ENCODE measurements around the gene DRAM1. TPM values are rescaled to one million over a fixed set of nuclear protein-coding genes. Genes with fewer than 3 reads are reported as not detected.

The DRAM1 gene
- total RNA-seq, 1 donor from 2014 or later, result 23.6 TPM

Other genes with a start within 250 kb of the DRAM1 start
- 20.5 and 42.7 TPM in 2 replicates for gene CHPT1, start 179.9 kb upstream of the DRAM1 start, total RNA-seq
- gene SYCP3, start 138.1 kb upstream of the DRAM1 start, total RNA-seq, result under 0.01 TPM in 1 of 2 replicates, not detected in the other
- 23.5 and 25.0 TPM in 2 replicates for gene GNPTAB, start 46.6 kb upstream of the DRAM1 start, total RNA-seq
- gene WASHC3, start 184.4 kb downstream of the DRAM1 start, total RNA-seq, result 42.9 and 44.2 TPM in 2 replicates
- 13.3 and 20.5 TPM in 2 replicates for gene NUP37, start 242.5 kb downstream of the DRAM1 start, total RNA-seq
- 4.4 and 7.8 TPM in 2 replicates for gene PARPBP, start 242.6 kb downstream of the DRAM1 start, total RNA-seq

All from lung microvascular endothelial cell (primary cell).